Heart left ventricle (tissue), 16 donors: Measurements from ENCODE around the gene PRPF38B. TPM values are rescaled to one million over a fixed set of nuclear protein-coding genes. Genes with fewer than 3 reads are reported as not detected.

Experiments
- ATAC-seq, 4 donors: fragments of 200-7000 bp; cut with Tn5 transposase; one replicate each; pipeline ENCODE4 v1.9.1; 2020 to 2022; ENCODE audit warnings: moderate library complexity in 4 of 4, mild to moderate bottlenecking in 3 of 4, moderate number of reproducible peaks in 1 of 4
- DNase-seq, 5 donors: peaks; one replicate each; pipeline ENCODE4 v3.0.0-alpha.2; 2020
- H3K27ac ChIP-seq, 12 donors: fragments of 200-600 bp; sonication (generic) in 4 of 12; one replicate each; pipeline versions ENCODE4 v1.5.0 to v1.8.0; 2016 to 2022; ENCODE audit warnings: mild to moderate bottlenecking in 2 of 12
- H3K27me3 ChIP-seq, 9 donors: fragments of 200-600 bp; sonication (generic) in 2 of 9; one replicate each; pipeline versions ENCODE4 v1.5.1 to v1.8.0; 2016 to 2022; ENCODE audit warnings: mild to moderate bottlenecking in 3 of 9
- H3K36me3 ChIP-seq, 9 donors: fragments of 200-600 bp; sonication (generic) in 2 of 9; one replicate each; pipeline versions ENCODE4 v1.5.0 to v1.8.0; 2018 to 2022; ENCODE audit warnings: mild to moderate bottlenecking in 2 of 9
- H3K4me1 ChIP-seq, 12 donors: fragments of 200-600 bp; sonication (generic) in 4 of 12; one replicate each; pipeline versions ENCODE4 v1.5.0 to v1.8.0; 2016 to 2022; ENCODE audit warnings: mild to moderate bottlenecking in 3 of 12
- H3K4me3 ChIP-seq, 12 donors: fragments of 200-600 bp; sonication (generic) in 4 of 12; one replicate each; pipeline versions ENCODE4 v1.5.0 to v1.8.0; 2017 to 2022; ENCODE audit warnings: mild to moderate bottlenecking in 9 of 12, moderate library complexity in 4 of 12
- H3K9me3 ChIP-seq, 12 donors: fragments of 200-600 bp; sonication (generic) in 4 of 12; one replicate each; pipeline versions ENCODE4 v1.5.0 to v1.8.0; 2016 to 2022; ENCODE audit warnings: mild to moderate bottlenecking in 1 of 12
- POLR2A ChIP-seq, 2 donors: fragments of 450-650 bp; IDR thresholded peaks; one replicate each; pipeline ENCODE4 v1.6.1; 2017; ENCODE audit warnings: antibody characterized with exemption in 2 of 2, mild to moderate bottlenecking in 2 of 2, moderate library complexity in 2 of 2
- WGBS, 4 donors: extraction: QIAGEN DNeasy Blood & Tissue Kit in 2 of 4; methylation state at CpG; one replicate each; pipeline versions ENCODE4 v1.1.5 to v1.1.7; 2013 to 2018; 5-methylcytosine and 5-hydroxymethylcytosine counted together
- intact Hi-C, 10 donors: fragments of 100-400 bp; cut with DNase I; formaldehyde crosslinking; loops; one replicate each; pipeline versions ENCODE4 v1.11.1 to v1.14.2; 2022
- polyA plus RNA-seq, 2 donors: library from polyadenylated mRNA; stranded (reverse); fragments of 200-250 nt; gene quantifications; one replicate each; pipeline ENCODE4 v1.2.3, GENCODE V29; 2013
- total RNA-seq, 9 donors: library from RNA; depleted of rRNA in 2 of 9; stranded (reverse); fragments of >200 nt in 2 of 9; fragmentation: NEBNext Ultra II Directional in 3 of 9; extraction: Animal tissue kit (Norgen Biotek cat#: 25700) in 3 of 9; gene quantifications; one replicate each; pipeline versions ENCODE4 v1.1.0 to v1.2.4, GENCODE V29; 2016 to 2023
- TF ChIP-seq, protein P1 (sequence below), 12 donors: fragments of 200-600 bp; sonication (generic) in 4 of 12; IDR thresholded peaks; one replicate each; pipeline versions ENCODE4 v1.5.0 to v1.8.0; 2018 to 2022; ENCODE audit warnings: antibody characterized with exemption in 12 of 12, mild to moderate bottlenecking in 5 of 12
- donor health status: ischemic (EF 13 %, LVEDD 7.1; RV severe dilation, severe dysfunction).
- donor health status: healthy with polysubstance abuse.
- donor health status: DM: no; HTN: yes; CAD: no.
- donor health status: DM: no; HTN: no; CAD: no.
- donor health status: ischemic (EF 25% LVEDD 6.9; RV normal size, moderate dysfunction).
- donor health status: ischemic (EF 25% LVEDD 5.7; RV mildly dilated, moderate dysfunction).
- donor health status: healthy.
- donor health status: DM: yes; HTN: yes; CAD: no.
- donor health status: ischemic (EF 35%, LVEDD 5.7; RV mildly dilated, moderate dysfunction).
- donor health status: nonischemic (EF 11% LVEDD 7.7; RV severe dilation, severe dysfunction).
- donor health status: DM: yes; HTN: yes; CAD: no.
- donor health status: PGD.
- donor health status: ischemic (EF 29% LVEDD 5.4; RV normal size, mild dysfunction).
- donor health status: nonischemic (EF 23%, LVEDD 6.1; RV moderate dilation, normal function).

Gene PRPF38B
- total and polyA plus RNA-seq, 11 donors, result 7.7 to 22.6 (median 15.1) TPM

DNA sequence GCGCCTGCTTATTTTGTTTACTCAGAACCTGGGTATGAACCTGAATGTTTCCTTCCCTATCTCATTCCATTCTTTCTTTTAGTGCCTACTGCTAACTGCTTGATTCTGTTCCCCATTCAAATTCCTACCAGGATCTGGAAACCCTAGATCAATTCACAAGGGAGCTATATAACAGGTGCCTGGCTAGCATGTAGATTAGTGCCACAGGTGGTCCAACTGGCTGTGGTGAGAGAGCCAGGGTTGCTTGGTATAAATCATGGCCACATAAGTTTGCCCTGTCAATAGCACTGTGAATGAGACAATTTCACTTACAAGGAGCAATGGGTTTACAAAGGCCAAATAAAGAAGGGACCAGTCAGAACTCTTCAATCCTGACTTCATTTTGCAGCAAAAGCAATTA lies 6.6 kb upstream of the PRPF38B start:
- DNase-seq (no peak), ATAC-seq (no peak)
- no peak overlapping the region for H3K27ac ChIP-seq
- H3K36me3 ChIP-seq, result no peaks in the 10 kb centered on the region
- H3K27me3 ChIP-seq, result no peaks in the 10 kb centered on the region
- 83 to 88% (median 84%) methylated on average over 1 of the region's 1 CpG for WGBS, 4 donors
- no peak overlapping the region for H3K4me3 ChIP-seq
- peaks cover 0 to 3% (median 0%) of the 10 kb centered on the region in 12 donors for H3K4me1 ChIP-seq
- intact Hi-C loops, result no loop called here
- no peak for TF ChIP-seq POLR2A (IDR thresholded peaks at IDR 0.05)
- TF ChIP-seq, protein P1, sequence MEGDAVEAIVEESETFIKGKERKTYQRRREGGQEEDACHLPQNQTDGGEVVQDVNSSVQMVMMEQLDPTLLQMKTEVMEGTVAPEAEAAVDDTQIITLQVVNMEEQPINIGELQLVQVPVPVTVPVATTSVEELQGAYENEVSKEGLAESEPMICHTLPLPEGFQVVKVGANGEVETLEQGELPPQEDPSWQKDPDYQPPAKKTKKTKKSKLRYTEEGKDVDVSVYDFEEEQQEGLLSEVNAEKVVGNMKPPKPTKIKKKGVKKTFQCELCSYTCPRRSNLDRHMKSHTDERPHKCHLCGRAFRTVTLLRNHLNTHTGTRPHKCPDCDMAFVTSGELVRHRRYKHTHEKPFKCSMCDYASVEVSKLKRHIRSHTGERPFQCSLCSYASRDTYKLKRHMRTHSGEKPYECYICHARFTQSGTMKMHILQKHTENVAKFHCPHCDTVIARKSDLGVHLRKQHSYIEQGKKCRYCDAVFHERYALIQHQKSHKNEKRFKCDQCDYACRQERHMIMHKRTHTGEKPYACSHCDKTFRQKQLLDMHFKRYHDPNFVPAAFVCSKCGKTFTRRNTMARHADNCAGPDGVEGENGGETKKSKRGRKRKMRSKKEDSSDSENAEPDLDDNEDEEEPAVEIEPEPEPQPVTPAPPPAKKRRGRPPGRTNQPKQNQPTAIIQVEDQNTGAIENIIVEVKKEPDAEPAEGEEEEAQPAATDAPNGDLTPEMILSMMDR (IDR thresholded peaks at IDR 0.05), result no peak
- H3K9me3 ChIP-seq, result no peaks in the 10 kb centered on the region

DNA sequence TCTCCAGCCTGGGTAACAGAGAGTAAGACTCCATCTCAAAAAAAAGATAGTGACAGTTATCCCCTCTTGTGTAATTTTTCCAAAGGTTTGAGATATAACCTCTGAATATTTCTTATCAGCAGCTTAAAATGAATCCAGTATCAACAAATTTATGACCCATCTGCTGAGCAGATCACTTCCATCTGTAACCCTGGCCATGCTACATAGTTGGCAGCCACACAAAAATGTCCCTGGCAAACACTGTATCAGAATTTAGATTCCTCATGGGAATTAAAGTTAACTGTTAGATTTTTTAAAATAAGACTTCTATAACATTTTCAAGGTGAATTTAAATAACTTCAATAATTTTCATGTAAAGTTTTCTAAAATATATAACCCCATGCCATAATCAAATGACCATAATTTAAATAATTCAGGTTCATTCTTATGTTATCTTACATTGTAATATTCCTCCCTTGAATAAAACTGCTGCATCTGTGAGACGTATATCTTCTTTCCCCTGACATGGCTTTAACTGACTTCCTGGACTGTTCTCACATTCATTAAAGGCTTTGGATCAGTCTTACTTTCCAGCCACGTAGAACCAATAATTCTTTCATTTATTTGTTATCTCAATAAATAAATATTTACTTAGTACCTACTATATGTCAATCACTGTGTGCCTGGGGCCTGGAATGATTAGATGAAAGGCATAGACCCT lies 5.3 kb upstream of the PRPF38B start:
- intact Hi-C loops, result no loop called here
- H3K4me1 ChIP-seq, result peaks cover 0 to 13% (median 8%) of the 10 kb centered on the region in 12 donors
- TF ChIP-seq, protein P1 (IDR thresholded peaks at IDR 0.05), result no peak
- TF ChIP-seq POLR2A (IDR thresholded peaks at IDR 0.05), result no peak
- H3K9me3 ChIP-seq, result no peaks in the 10 kb centered on the region
- H3K36me3 ChIP-seq, result no peaks in the 10 kb centered on the region
- ATAC-seq (no peak), DNase-seq (no peak)
- no peak overlapping the region for H3K27ac ChIP-seq
- no peak overlapping the region for H3K4me3 ChIP-seq
- H3K27me3 ChIP-seq, result no peaks in the 10 kb centered on the region
- WGBS, 4 donors, result 52 to 59% (median 55%) methylated on average over 2 of the region's 2 CpGs

DNA sequence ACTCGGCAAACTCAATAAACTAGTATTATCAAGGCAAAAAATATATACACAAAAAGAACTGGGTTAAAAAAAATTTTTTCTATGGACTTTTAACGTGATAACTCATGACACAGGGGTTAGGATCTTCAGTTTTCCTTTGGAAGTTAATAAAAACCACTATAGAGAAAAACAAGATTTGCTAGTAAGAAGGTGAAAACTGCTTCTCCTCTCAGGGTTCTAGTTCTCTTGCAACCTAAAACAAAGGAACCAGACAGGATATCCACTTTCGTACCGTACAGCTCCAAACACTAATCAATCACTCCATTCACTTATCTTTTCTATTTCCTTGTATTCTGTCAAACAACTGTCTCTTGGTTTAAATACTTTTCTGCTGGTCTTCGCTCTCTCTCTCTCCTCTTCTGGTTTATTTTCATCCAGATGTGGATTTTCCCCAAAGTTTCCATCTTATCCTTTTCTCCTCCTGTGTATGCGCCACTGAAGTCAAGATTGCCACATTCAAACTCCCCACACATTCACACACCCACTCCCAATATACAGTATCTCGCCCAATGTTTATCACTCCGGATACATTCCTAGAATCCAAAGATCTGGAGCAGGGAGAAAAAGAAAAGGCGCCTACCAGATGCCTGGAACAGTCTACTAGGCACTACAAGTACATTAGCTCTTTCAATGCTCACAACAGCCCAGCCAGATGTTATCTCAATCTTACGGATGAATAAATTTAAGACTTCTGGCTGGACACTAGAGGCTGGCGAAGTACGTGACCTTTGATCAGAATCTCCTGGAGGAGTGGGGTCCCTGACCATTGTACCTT lies 775 bp upstream of the PRPF38B start:
- intact Hi-C loops, result loop anchor here in 2 of 10 donors (2.0 to 10.0 kb wide), 3 partner anchors 29 to 489 kb away; partner anchors contain the start of genes SLC25A24 (in 1 of the 2) and STXBP3 (in 1 of the 2)
- Histone ChIP-seq H3K4me3 (peak overlapping the region; percentile 60 to 91 (median 84)), H3K9me3 (no peaks in the 10 kb centered on the region), H3K27ac (peak overlapping the region; percentile 93 to 99 (median 97)), H3K4me1 (peaks cover 0 to 43% (median 31%) of the 10 kb centered on the region in 12 donors), H3K36me3 (peaks cover 0 to 12% (median 9%) of the 10 kb centered on the region in 9 donors), H3K27me3 (no peaks in the 10 kb centered on the region)
- ATAC-seq (peak in 2 of 4 donors; percentile 0 to 3), DNase-seq (no peak)
- TF ChIP-seq, protein P1 (IDR thresholded peaks at IDR 0.05), result no peak
- TF ChIP-seq POLR2A (IDR thresholded peaks at IDR 0.05), result no peak
- WGBS, 4 donors, result 21 to 25% (median 22%) methylated on average over 12 of the region's 12 CpGs
